ENCODE measurements around the gene TMEM18. TPM values are rescaled to one million over a fixed set of nuclear protein-coding genes. Genes with fewer than 3 reads are reported as not detected.

The TMEM18 gene
- total and polyA plus RNA-seq, 4 donors: 19.5 to 36.0 (median 21.4) TPM

DNA sequence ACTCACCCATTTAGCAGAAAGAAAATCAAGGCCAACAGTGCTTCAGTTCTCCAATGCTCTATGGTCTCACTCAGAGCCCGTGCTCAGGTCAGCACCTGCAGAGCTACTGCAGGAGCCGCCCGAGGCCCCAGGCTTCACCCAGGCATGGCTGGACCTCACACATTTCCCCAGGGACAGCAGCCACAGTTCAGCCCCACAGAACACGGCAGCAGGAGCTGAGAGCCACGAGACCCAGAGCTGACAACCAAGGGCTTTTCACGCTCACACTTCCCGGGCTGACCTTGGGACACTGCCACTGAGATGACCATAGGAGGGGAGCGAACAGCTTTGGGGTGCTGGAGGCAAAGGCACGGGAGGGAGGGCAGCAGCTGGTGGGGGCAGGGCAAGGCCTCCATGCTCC lies 4.2 kb downstream of the TMEM18 start:
- Histone ChIP-seq H3K4me1 (ENCODE audit: control insufficient read depth in 5 of 5, insufficient read depth in 5 of 5, low read length in 5 of 5) (peaks cover 0 to 14% (median 4%) of the 10 kb centered on the region in 5 donors), H3K9ac (ENCODE audit: insufficient read depth in 1 of 2, low read length in 2 of 2) (no peak overlapping the region), H3K36me3 (ENCODE audit: control insufficient read depth in 4 of 4, insufficient read depth in 4 of 4, low read length in 4 of 4) (peaks cover 16 to 36% (median 27%) of the 10 kb centered on the region in 4 donors), H3K4me3 (no peak overlapping the region), H3K9me3 (ENCODE audit: control insufficient read depth in 4 of 4, insufficient read depth in 3 of 4, low read length in 3 of 4) (no peaks in the 10 kb centered on the region), H3K27ac (ENCODE audit: low read depth in 1 of 2, low read length in 1 of 2) (no peak overlapping the region), H3K27me3 (ENCODE audit: control insufficient read depth in 3 of 3, insufficient read depth in 3 of 3, low read length in 2 of 3) (no peaks in the 10 kb centered on the region)
- DNase-seq (no peak), ATAC-seq (ENCODE audit: insufficient read depth, low FRiP score) (no peak)
- TF ChIP-seq, protein P1, sequence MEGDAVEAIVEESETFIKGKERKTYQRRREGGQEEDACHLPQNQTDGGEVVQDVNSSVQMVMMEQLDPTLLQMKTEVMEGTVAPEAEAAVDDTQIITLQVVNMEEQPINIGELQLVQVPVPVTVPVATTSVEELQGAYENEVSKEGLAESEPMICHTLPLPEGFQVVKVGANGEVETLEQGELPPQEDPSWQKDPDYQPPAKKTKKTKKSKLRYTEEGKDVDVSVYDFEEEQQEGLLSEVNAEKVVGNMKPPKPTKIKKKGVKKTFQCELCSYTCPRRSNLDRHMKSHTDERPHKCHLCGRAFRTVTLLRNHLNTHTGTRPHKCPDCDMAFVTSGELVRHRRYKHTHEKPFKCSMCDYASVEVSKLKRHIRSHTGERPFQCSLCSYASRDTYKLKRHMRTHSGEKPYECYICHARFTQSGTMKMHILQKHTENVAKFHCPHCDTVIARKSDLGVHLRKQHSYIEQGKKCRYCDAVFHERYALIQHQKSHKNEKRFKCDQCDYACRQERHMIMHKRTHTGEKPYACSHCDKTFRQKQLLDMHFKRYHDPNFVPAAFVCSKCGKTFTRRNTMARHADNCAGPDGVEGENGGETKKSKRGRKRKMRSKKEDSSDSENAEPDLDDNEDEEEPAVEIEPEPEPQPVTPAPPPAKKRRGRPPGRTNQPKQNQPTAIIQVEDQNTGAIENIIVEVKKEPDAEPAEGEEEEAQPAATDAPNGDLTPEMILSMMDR (IDR thresholded peaks at IDR 0.05; ENCODE audit: control extremely low read depth, extremely low read depth): no peak
- WGBS, 2 donors: 90 to 93% methylated on average over 9 of the region's 9 CpGs

DNA sequence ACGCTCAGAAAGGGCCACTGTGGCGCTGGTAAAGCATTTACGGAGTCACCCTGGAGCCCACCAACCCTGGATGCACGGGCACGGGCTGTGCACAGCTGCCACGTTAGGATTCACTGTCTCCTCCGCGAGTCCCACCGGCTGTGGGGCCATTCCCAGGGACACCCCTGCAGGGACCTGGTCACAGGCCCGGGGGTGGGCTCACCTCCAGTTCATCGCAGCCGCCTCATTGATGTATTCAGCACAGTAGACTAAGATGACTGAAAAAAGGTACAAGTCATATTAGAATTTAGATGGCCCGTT lies 4.7 kb downstream of the TMEM18 start:
- no peak for DNase-seq
- no peaks in the 10 kb centered on the region for H3K9me3 ChIP-seq (ENCODE audit: control insufficient read depth in 4 of 4, insufficient read depth in 3 of 4, low read length in 3 of 4)
- no peaks in the 10 kb centered on the region for H3K27me3 ChIP-seq (ENCODE audit: control insufficient read depth in 3 of 3, insufficient read depth in 3 of 3, low read length in 2 of 3)
- TF ChIP-seq, protein P1 (IDR thresholded peaks at IDR 0.05; ENCODE audit: control extremely low read depth, extremely low read depth): no peak
- H3K4me3 ChIP-seq: no peak overlapping the region
- no peak overlapping the region for H3K27ac ChIP-seq (ENCODE audit: low read depth in 1 of 2, low read length in 1 of 2)
- 97% methylated on average over 13 of the region's 13 CpGs for WGBS, 2 donors
- no peak overlapping the region for H3K9ac ChIP-seq (ENCODE audit: insufficient read depth in 1 of 2, low read length in 2 of 2)
- H3K4me1 ChIP-seq (ENCODE audit: control insufficient read depth in 5 of 5, insufficient read depth in 5 of 5, low read length in 5 of 5): peaks cover 0 to 13% (median 4%) of the 10 kb centered on the region in 5 donors
- H3K36me3 ChIP-seq (ENCODE audit: control insufficient read depth in 4 of 4, insufficient read depth in 4 of 4, low read length in 4 of 4): peaks cover 21 to 38% (median 32%) of the 10 kb centered on the region in 4 donors
- no peak for ATAC-seq (ENCODE audit: insufficient read depth, low FRiP score)

DNA sequence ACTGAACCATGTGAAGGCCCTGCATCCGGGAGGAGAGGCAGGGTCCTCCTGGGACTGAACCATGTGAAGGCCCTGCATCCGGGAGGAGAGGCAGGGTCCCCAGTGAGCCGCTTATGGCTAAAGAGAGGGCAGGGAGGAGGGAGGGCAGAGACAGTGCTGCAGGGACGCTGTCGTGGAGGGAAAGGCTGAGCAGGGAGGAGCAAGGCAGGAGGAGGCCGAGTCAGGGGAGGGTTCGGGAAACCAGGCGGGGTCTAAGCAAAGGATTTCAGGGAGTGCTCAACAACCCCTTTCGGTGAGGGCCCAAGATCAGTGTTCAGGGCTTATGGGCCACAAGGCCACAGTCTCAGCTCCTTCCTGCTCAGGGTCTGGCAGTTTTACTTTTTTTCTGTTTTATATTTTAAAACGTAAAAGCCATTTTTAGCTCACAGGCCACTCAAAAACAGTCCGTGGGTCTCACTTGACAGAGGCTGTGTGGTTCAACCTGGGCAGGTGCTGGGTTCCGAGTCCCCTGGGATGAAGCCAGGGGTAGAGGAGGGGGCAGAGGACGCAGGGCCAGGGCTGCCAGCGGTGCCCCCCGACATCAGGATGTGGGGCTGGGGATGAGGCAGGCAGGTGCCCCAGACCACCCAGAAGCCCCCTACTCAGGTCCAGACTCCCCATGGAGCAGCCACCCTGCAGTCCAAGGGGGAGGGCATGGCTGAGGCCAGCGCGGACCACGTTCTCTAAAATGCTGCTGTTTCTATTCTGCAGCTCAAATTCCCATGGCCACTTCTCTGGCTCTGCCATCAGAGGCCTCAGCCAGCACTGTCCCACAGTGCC lies 5.2 kb downstream of the TMEM18 start:
- DNase-seq: no peak
- H3K36me3 ChIP-seq (ENCODE audit: control insufficient read depth in 4 of 4, insufficient read depth in 4 of 4, low read length in 4 of 4): peaks cover 21 to 39% (median 35%) of the 10 kb centered on the region in 4 donors
- WGBS, 2 donors: 91 to 93% methylated on average over 15 to 18 of the region's 18 CpGs

More for the DNA sequence above, 5.2 kb downstream of the TMEM18 start:
- H3K27ac ChIP-seq (ENCODE audit: low read depth in 1 of 2, low read length in 1 of 2): no peak overlapping the region
- TF ChIP-seq, protein P1 (IDR thresholded peaks at IDR 0.05; ENCODE audit: control extremely low read depth, extremely low read depth): no peak
- no peaks in the 10 kb centered on the region for H3K27me3 ChIP-seq (ENCODE audit: control insufficient read depth in 3 of 3, insufficient read depth in 3 of 3, low read length in 2 of 3)
- H3K4me3 ChIP-seq: no peak overlapping the region
- ATAC-seq (ENCODE audit: insufficient read depth, low FRiP score): no peak
- peaks cover 0 to 13% (median 4%) of the 10 kb centered on the region in 5 donors for H3K4me1 ChIP-seq (ENCODE audit: control insufficient read depth in 5 of 5, insufficient read depth in 5 of 5, low read length in 5 of 5)
- no peak overlapping the region for H3K9ac ChIP-seq (ENCODE audit: insufficient read depth in 1 of 2, low read length in 2 of 2)
- H3K9me3 ChIP-seq (ENCODE audit: control insufficient read depth in 4 of 4, insufficient read depth in 3 of 4, low read length in 3 of 4): no peaks in the 10 kb centered on the region

All from lung (tissue), 12 donors.